ENCODE data around the gene METTL13. TPM values are rescaled to one million over a fixed set of nuclear protein-coding genes. Genes with fewer than 3 reads are reported as not detected.

Gene METTL13
- total and polyA plus RNA-seq, 9 of the 15 experiments (the other 6 are each of a cell fraction or from before 2014, with no cell fraction given) = 18.9 to 78.9 (median 54.9) TPM

DNA sequence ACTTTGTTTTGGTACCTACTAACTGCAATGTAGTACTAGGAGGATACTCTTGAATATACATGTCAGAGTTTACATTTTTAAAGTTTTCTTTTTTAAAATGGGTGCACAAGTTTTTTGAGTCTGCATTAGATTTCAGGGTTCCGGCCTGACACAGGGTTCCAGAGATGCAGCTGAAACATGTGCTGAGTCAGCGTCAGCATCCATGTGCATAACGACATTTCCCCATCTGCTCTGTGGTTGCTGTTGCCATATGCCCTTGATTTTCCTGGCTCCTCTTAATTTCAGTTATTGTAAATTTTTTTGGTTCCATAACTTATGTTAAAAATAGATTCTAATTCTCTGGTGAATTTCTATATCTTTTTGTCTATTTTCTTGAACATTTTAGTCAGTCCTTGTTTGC, 12.3 kb upstream of the METTL13 start (continued):
- peak; percentile 95 for TF ChIP-seq C11orf30 (IDR thresholded peaks at IDR 0.05; ENCODE audit: low read depth)
- TF ChIP-seq PTTG1 (tag; IDR thresholded peaks at IDR 0.05; ENCODE audit: low read depth) = no peak

DNA sequence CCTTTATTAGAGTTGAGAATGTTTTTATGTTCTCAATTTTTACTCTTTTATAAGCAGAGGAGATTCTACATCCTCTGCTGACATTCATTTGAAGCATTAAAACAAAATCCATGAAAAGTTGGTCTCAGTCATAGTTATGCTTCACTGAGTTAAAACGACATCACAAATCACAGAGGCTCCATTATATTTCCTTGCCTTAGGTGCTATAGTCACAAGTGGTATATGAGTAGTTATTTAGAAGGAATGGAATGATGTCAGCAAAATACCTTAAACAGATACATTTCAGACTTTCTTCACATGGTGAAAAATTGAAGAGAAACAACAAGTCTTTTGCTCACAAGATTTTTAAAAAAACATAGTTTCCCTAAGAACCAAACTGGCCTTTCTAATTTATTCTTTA, 11.7 kb upstream of the METTL13 start:
- CTCF ChIA-PET (ENCODE audit: low intra/inter-chr PET ratio) = no interaction called here
- DNase-seq (ENCODE audit: extremely low read depth in 1 of 4, low spot score in 3 of 4) = no peak
- no peak for ATAC-seq
- H3K27ac ChIP-seq (ENCODE audit: extremely low read depth, low read depth, low read length) = no peak overlapping the region
- no peak overlapping the region for H3K4me2 ChIP-seq (ENCODE audit: insufficient read depth, low read length)
- H3K9me1 ChIP-seq (ENCODE audit: control insufficient read depth, insufficient read depth, low read length) = no peaks in the 10 kb centered on the region
- H3K4me3 ChIP-seq = no peak overlapping the region
- no peak for FAIRE-seq
- WGBS (ENCODE audit: insufficient coverage, low coverage, missing lambda C conversion rate) = 53% methylated on average over 1 of the region's 1 CpG
- POLR2A ChIA-PET = no interaction called here
- in situ Hi-C loops (cut with MboI) = no loop called here
- no peak for TF ChIP-seq CBFB (CRISPR knock-in tag; IDR thresholded peaks at IDR 0.05)
- no peak for TF ChIP-seq FOXK2 (conservative IDR thresholded peaks at IDR 0.05 in 1 of 2, IDR thresholded peaks at IDR 0.05 in 1 of 2; ENCODE audit: low read depth in 2 of 2)
- no peak for TF ChIP-seq RFX7 (CRISPR knock-in tag; IDR thresholded peaks at IDR 0.05)
- TF ChIP-seq, protein P1, sequence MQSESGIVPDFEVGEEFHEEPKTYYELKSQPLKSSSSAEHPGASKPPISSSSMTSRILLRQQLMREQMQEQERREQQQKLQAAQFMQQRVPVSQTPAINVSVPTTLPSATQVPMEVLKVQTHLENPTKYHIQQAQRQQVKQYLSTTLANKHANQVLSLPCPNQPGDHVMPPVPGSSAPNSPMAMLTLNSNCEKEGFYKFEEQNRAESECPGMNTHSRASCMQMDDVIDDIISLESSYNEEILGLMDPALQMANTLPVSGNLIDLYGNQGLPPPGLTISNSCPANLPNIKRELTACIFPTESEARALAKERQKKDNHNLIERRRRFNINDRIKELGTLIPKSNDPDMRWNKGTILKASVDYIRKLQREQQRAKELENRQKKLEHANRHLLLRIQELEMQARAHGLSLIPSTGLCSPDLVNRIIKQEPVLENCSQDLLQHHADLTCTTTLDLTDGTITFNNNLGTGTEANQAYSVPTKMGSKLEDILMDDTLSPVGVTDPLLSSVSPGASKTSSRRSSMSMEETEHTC (IDR thresholded peaks at IDR 0.05) = no peak
- TF ChIP-seq JUNB (CRISPR knock-in tag; conservative IDR thresholded peaks at IDR 0.05) = no peak
- TF ChIP-seq GTF2F1 (IDR thresholded peaks at IDR 0.05; ENCODE audit: low read depth, low read length) = no peak
- no peak for TF ChIP-seq U2AF1 (optimal IDR thresholded peaks at IDR 0.05; ENCODE audit: low read depth, low read length)
- TF ChIP-seq PYGO2 (tag; IDR thresholded peaks at IDR 0.05) = no peak
- H4K20me1 ChIP-seq (replicated peaks; ENCODE audit: control insufficient read depth, insufficient read depth, low read length) = no peaks in the 10 kb centered on the region
- H3K9ac ChIP-seq (ENCODE audit: insufficient read depth in 1 of 2, low read depth in 2 of 2, low read length in 2 of 2) = no peak overlapping the region
- H3K36me3 ChIP-seq (ENCODE audit: control insufficient read depth, insufficient read depth, low read length) = no peaks in the 10 kb centered on the region
- no peaks in the 10 kb centered on the region for H3K27me3 ChIP-seq (ENCODE audit: control insufficient read depth in 2 of 2, insufficient read depth in 2 of 2, low read length in 2 of 2)
- BruUV-seq (replicated peaks) = no TSS peak
- no peaks in the 10 kb centered on the region; a peak in 1 of 5 replicates for H3K4me1 ChIP-seq (replicated peaks in 1 of 2; ENCODE audit: control insufficient read depth in 2 of 2, insufficient read depth in 2 of 2, low read length in 2 of 2)
- H3K9me3 ChIP-seq (replicated peaks; ENCODE audit: control insufficient read depth, insufficient read depth, low read depth, low read length) = no peaks in the 10 kb centered on the region
- H2AFZ ChIP-seq (ENCODE audit: low read depth, low read length) = peak overlapping the region; percentile 66; the same call in 1 of the 2 replicates
- no peaks in the 10 kb centered on the region for H3K79me2 ChIP-seq (ENCODE audit: control insufficient read depth, insufficient read depth, low read length)
- intact Hi-C loops (cut with micrococcal nuclease) = no loop called here
